NT2/D1 (cell line): ENCODE results near the gene ZNF467.
A peak's percentile ranks its signal among the peaks of the same experiment; 100 is the strongest.

ENCODE experiments used
- DNase-seq: peaks from one replicate; pipeline ENCODE4 v3.0.0-alpha.2; 2011; ENCODE audit warnings: low read depth, low spot score
- H3K27me3 ChIP-seq: 2 replicates; pipeline ENCODE4 v1.6.0; 2011; ENCODE audit warnings: mild to moderate bottlenecking; ENCODE audit not compliant: insufficient read length, insufficient read depth
- H3K36me3 ChIP-seq: 2 replicates; pipeline ENCODE4 v1.6.1; 2011; ENCODE audit warnings: mild to moderate bottlenecking, low read length, mixed read lengths; ENCODE audit not compliant: insufficient read depth, insufficient read length
- H3K4me1 ChIP-seq: 2 replicates; pipeline ENCODE4 v1.5.1; 2011; ENCODE audit not compliant: insufficient read depth, insufficient read length
- H3K4me3 ChIP-seq: 2 replicates; pipeline ENCODE4 v1.5.1; 2011; ENCODE audit warnings: low read depth; ENCODE audit not compliant: insufficient read length
- H3K9ac ChIP-seq: 2 replicates; pipeline ENCODE4 v1.6.0; 2011; ENCODE audit warnings: low read depth; ENCODE audit not compliant: insufficient read length
- H3K9me3 ChIP-seq: 2 replicates; pipeline ENCODE4 v1.5.1; 2011; ENCODE audit warnings: mild to moderate bottlenecking, low read length; ENCODE audit not compliant: insufficient read depth
- SUZ12 ChIP-seq: IDR thresholded peaks from 2 replicates; pipeline ENCODE4 v1.6.1; 2011; ENCODE audit not compliant: insufficient read length, insufficient read depth; ENCODE audit errors: extremely low read depth
- YY1 ChIP-seq: IDR thresholded peaks from 2 replicates; pipeline ENCODE4 v1.6.1; 2011; ENCODE audit not compliant: insufficient read length, insufficient read depth
- ZNF274 ChIP-seq: IDR thresholded peaks from 2 replicates; pipeline ENCODE4 v1.6.1; 2011; ENCODE audit warnings: mild to moderate bottlenecking, low read depth, low read length

The ZNF467 gene

DNA sequence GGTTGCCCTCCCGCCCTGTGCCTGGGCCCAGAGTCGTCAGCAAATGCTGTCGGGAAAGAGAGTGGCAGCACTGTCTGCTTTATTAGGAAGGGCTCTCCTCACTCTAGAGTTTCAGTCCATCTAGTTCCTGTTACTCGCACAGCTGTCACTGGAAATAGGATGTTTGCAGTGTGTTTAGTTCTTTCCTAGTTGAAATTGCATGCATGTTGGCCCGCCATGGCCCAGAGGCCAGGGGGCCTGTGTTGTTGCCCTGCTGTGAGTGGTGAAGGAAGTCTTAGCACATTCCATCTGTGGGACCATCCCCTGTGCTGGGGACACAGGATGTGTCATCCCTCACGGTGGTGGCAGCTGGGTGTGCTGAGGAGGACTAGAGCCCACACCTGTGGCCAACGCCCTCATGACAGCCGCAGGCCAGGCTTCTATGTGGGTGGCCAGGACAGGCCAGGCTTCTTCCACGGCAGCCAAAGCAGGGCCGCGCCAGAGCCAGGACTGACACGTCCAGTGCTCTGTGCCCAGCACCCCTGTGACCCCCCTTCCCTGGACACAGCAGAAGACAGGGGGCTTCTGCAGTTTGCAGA lies 45.4 kb downstream of the ZNF467 start:
- no peak overlapping the region for H3K9ac ChIP-seq
- TF ChIP-seq YY1 (no peak), SUZ12 (no peak), ZNF274 (no peak)
- H3K36me3 ChIP-seq = peaks cover 94% of the 10 kb centered on the region

DNA sequence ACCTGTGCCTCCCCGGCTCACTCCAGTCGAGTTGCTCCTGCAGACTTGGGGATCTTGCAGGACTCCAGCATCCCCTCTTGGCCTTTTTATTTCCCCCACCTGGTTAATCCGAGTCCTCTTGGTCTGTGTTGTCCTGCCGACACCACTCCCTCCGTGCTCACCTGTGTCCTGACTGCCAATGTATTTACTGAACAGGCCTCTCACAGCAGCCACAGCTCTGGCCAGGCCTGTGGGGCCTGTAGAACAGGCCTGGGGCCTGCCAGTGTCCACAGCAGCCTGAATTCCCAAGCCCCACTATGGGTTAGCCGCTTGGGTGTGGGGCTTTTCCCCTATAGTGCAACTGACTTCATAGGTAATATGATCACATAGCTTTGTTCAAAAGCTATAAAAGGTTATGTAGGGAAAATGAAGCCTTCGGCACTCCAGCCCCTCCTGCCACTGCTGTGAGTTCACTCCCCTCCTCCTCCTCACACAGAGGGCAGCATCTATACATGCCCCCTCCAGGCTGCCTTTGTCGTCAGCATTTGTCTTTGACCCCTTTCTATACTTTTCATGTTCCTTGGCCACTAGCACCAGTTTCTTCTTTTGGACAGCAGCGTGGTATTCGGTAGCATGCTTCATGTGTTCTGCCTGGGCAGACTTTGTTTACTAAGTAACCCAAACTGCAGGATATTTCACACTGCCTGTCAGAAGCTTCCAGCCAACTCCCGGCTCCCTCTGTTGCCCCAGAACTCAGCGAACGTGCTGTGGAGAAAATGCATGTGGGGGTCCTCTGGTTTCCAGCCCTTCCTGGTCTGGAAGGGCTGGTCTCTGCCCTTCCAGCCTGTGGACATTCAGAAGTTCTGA lies 46.1 kb downstream of the ZNF467 start:
- H3K9ac ChIP-seq = peak overlapping the region; percentile 32
- no peak for TF ChIP-seq YY1
- no peak for TF ChIP-seq ZNF274
- TF ChIP-seq SUZ12 = no peak
- H3K4me1 ChIP-seq = peaks cover 12% of the 10 kb centered on the region
- peaks cover 95% of the 10 kb centered on the region for H3K36me3 ChIP-seq
- no peak overlapping the region for H3K4me3 ChIP-seq
- no peaks in the 10 kb centered on the region for H3K27me3 ChIP-seq
- DNase-seq = no peak
- H3K9me3 ChIP-seq = no peaks in the 10 kb centered on the region

More for the DNA sequence above, 45.4 kb downstream of the ZNF467 start:
- DNase-seq = no peak
- Histone ChIP-seq H3K4me3 (no peak overlapping the region), H3K27me3 (no peaks in the 10 kb centered on the region), H3K4me1 (peaks cover 12% of the 10 kb centered on the region), H3K9me3 (no peaks in the 10 kb centered on the region)

DNA sequence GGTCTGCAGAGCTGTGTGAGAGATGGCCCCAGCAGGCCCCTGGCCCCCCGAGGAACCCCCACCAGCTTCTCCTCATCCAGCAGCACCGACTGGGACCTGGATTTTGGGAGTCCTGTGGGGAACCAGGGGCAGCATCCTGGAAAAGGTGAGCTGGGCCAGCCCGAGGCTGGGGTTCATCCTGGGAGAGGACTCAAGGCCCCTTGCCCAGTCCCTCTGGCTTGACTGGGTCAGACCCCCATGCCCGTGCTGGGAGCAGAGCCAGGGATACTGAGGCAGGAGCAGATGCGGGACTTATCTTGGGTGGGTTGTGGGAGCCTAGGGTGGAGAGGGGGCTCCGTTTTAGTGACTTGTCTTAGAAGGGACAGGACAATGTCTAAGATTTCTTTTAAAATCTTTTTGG lies 47.5 kb downstream of the ZNF467 start:
- Histone ChIP-seq H3K27me3 (no peaks in the 10 kb centered on the region), H3K4me3 (no peak overlapping the region), H3K36me3 (peaks cover 96% of the 10 kb centered on the region), H3K4me1 (peaks cover 16% of the 10 kb centered on the region), H3K9me3 (no peaks in the 10 kb centered on the region), H3K9ac (no peak overlapping the region)
- TF ChIP-seq SUZ12 (no peak), YY1 (no peak), ZNF274 (no peak)
- DNase-seq = no peak

GRCh38 chr7:149725426-149725821 lies 48.0 kb downstream of the ZNF467 start:
- Histone ChIP-seq H3K36me3 (peaks cover 96% of the 10 kb centered on the region), H3K9ac (no peak overlapping the region), H3K4me3 (no peak overlapping the region), H3K4me1 (peaks cover 21% of the 10 kb centered on the region), H3K9me3 (no peaks in the 10 kb centered on the region), H3K27me3 (no peaks in the 10 kb centered on the region)
- DNase-seq = no peak
- no peak for TF ChIP-seq YY1
- no peak for TF ChIP-seq ZNF274
- TF ChIP-seq SUZ12 = no peak

- Histone ChIP-seq H3K9me3 (no peaks in the 10 kb centered on the region), H3K9ac (no peak overlapping the region), H3K36me3 (peaks cover 91% of the 10 kb centered on the region)
Observed at GRCh38 chr7:149724661-149725425, 48.5 kb downstream of the ZNF467 start.

DNA sequence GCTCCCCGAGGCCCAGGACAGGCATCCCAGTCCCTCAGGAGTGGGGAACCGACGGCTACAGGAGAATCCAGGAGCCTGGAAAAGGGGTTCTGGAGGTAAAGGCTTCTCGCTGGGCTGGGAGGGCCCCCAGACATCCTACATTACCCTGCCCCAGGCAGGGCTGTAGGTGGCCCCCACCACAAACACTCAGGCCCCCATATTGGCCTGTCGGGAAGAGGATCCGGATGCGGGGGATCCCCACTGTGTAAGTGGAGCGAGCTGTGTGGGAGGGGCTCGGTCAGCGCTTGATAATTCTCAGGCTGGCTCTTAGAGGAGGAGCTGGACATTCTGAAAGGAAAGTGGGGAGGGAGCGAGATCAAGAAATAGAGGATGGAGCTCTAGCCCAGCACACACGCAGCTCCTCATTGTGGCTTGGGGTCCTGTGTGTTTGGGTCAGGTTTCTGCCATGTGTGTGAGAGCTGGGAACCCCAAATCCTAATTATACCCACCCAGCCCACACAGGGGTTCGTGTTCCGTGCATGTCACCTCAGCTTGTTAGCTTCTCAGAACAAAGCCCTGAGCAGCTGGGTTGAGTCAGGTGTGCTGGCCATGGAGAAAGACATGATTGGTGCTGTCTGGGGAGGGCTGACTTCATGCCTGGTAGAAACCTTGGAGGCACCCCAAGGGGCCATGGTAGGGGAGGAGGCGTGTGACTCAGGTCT lies 49.4 kb downstream of the ZNF467 start:
- TF ChIP-seq ZNF274 = no peak
- no peak for TF ChIP-seq SUZ12
- TF ChIP-seq YY1 = no peak
- Histone ChIP-seq H3K36me3 (peaks cover 82% of the 10 kb centered on the region), H3K4me3 (no peak overlapping the region), H3K9me3 (no peaks in the 10 kb centered on the region), H3K9ac (no peak overlapping the region), H3K4me1 (peaks cover 29% of the 10 kb centered on the region), H3K27me3 (no peaks in the 10 kb centered on the region)
- no peak for DNase-seq

More at GRCh38 chr7:149724661-149725425, 48.5 kb downstream of the ZNF467 start:
- Histone ChIP-seq H3K4me1 (peaks cover 27% of the 10 kb centered on the region), H3K4me3 (no peak overlapping the region), H3K27me3 (no peaks in the 10 kb centered on the region)
- TF ChIP-seq YY1 (no peak), SUZ12 (no peak), ZNF274 (no peak)
- no peak for DNase-seq
